H1 (cell line): ENCODE results near the gene TLCD5.

Experiments
- CTCF ChIP-seq, 3 experiments: IDR thresholded peaks; 1 replicate in 2 of 3; 2 replicates in 1 of 3; pipeline versions ENCODE4 v1.5.1 to v1.6.1; 2011; ENCODE audit warnings: low read length in 3 of 3, mild to moderate bottlenecking in 3 of 3, inconsistent platforms in 2 of 3, low read depth in 1 of 3, moderate library complexity in 1 of 3; ENCODE audit not compliant: insufficient read depth in 1 of 3; ENCODE audit errors: control extremely low read depth in 1 of 3
- MAFK ChIP-seq: IDR thresholded peaks from 2 replicates; pipeline ENCODE4 v1.6.1; 2012; ENCODE audit warnings: low read depth, mild to moderate bottlenecking, improper control_type of control experiment, low read length
- POLR2A ChIP-seq, 2 experiments: IDR thresholded peaks; 1 replicate in 1 of 2; 2 replicates in 1 of 2; pipeline ENCODE4 v1.6.1; 2011; ENCODE audit warnings: low read depth in 2 of 2, low read length in 2 of 2, mild to moderate bottlenecking in 2 of 2; ENCODE audit errors: control extremely low read depth in 1 of 2
- RXRA ChIP-seq: IDR thresholded peaks from 2 replicates; pipeline ENCODE4 v1.6.1; 2011; ENCODE audit warnings: low read depth, mild to moderate bottlenecking, low read length, moderate library complexity; ENCODE audit not compliant: insufficient read depth
- SP2 ChIP-seq: IDR thresholded peaks from 2 replicates; pipeline ENCODE4 v1.6.1; 2012; ENCODE audit warnings: mild to moderate bottlenecking, low read length, inconsistent platforms
- YY1 ChIP-seq: IDR thresholded peaks from 2 replicates; pipeline ENCODE4 v1.6.1; 2011; ENCODE audit warnings: low read depth, mild to moderate bottlenecking, low read length
- TF ChIP-seq, protein P1 (sequence below): IDR thresholded peaks from 2 replicates; pipeline ENCODE4 v1.6.1; 2012; ENCODE audit warnings: inconsistent platforms
- TF ChIP-seq, protein P2 (sequence below): IDR thresholded peaks from 2 replicates; pipeline ENCODE4 v1.6.1; 2011; ENCODE audit warnings: low read length, improper control_type of control experiment

- TF ChIP-seq CTCF (IDR thresholded peaks at IDR 0.05; ENCODE audit: control extremely low read depth in 1 of 3, insufficient read depth in 1 of 3, low read depth in 1 of 3, low read length in 3 of 3) (no peak), POLR2A (IDR thresholded peaks at IDR 0.05; ENCODE audit: control extremely low read depth in 1 of 2, low read depth in 2 of 2, low read length in 2 of 2) (no peak), YY1 (no peak), RXRA (no peak), SP2 (no peak), MAFK (no peak)
- TF ChIP-seq, protein P1, sequence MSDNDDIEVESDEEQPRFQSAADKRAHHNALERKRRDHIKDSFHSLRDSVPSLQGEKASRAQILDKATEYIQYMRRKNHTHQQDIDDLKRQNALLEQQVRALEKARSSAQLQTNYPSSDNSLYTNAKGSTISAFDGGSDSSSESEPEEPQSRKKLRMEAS = no peak
- TF ChIP-seq, protein P2, sequence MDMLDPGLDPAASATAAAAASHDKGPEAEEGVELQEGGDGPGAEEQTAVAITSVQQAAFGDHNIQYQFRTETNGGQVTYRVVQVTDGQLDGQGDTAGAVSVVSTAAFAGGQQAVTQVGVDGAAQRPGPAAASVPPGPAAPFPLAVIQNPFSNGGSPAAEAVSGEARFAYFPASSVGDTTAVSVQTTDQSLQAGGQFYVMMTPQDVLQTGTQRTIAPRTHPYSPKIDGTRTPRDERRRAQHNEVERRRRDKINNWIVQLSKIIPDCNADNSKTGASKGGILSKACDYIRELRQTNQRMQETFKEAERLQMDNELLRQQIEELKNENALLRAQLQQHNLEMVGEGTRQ = no peak
These were observed 28.5 kb upstream of the TLCD5 start for GRCh38 chr11:120296554-120296953.
